D721Med (cell line): ENCODE measurements around the gene NEXN.
A peak's percentile ranks its signal among the peaks of the same experiment; 100 is the strongest.

Experiments
- DNase-seq: peaks from one replicate; pipeline ENCODE4 v3.0.0; 2011; ENCODE audit warnings: low spot score; ENCODE audit not compliant: insufficient read length
- FAIRE-seq: peaks from 2 replicates; lab custom pipeline; 2011; peaks lifted over from hg19 to GRCh38; lab: Jason Lieb, UNC
- CTCF ChIP-seq: IDR thresholded peaks from 2 replicates; pipeline ENCODE4 v1.5.1; 2012; ENCODE audit warnings: mild to moderate bottlenecking, control low read depth; ENCODE audit not compliant: insufficient read depth; ENCODE audit errors: missing control alignments

NEXN gene

GRCh38 chr1:77888081-77888780 is at the start of gene NEXN:
Gene NEXN, plus strand, starts transcription at chr1:77888624. Its CDS starts 27,483 bp downstream, at chr1:77916107.
- FAIRE-seq (no peak), DNase-seq (no peak)
- no peak for TF ChIP-seq CTCF

DNA sequence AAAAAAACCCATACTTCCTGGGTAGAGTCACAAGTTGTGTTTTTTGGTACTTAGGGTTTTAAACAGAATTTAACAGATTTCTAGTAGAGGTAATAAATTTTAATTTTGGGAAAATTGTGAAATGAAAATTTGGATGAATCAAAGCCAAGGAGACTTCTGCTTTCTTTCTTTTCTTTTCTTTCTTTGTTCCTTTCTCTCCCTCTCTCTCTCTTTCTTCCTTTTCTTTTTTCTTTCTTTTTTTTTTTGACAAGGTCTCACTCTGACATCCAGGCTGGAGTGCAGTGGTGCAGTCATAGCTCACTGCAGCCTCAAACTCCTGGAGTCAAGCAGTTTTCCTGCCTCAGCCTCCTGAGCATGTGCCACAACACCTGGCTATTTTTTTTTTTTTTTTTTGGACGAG is 46.9 kb upstream of the NEXN start:
- DNase-seq (no peak), FAIRE-seq (no peak)
- no peak for TF ChIP-seq CTCF

GRCh38 chr1:77845951-77846350 is 42.5 kb upstream of the NEXN start:
- TF ChIP-seq CTCF = no peak
- FAIRE-seq (no peak), DNase-seq (no peak)

DNA sequence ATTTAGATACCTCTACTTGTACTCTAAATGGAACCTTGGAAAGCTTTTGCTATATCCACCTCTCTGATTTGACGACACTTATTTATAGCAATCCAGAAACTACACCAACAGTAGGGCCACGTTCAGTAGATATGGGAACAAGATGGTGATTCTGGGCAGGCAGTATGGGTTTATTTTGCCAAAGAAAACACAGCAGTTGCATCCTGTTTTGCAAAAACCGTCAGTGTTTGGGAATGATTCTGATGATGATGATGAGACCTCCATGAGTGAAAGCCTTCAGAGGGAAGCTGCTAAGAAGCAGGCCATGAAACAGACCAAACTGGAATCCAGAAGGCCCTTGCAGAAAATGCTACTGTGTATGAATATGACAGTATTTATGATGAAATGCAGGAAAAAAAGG is 41.5 kb upstream of the NEXN start:
- no peak for DNase-seq
- TF ChIP-seq CTCF = no peak
- no peak for FAIRE-seq

- FAIRE-seq (peak; percentile 35), DNase-seq (no peak)
- TF ChIP-seq CTCF = no peak
These were observed 40.8 kb upstream of the NEXN start for GRCh38 chr1:77847621-77848080.

DNA sequence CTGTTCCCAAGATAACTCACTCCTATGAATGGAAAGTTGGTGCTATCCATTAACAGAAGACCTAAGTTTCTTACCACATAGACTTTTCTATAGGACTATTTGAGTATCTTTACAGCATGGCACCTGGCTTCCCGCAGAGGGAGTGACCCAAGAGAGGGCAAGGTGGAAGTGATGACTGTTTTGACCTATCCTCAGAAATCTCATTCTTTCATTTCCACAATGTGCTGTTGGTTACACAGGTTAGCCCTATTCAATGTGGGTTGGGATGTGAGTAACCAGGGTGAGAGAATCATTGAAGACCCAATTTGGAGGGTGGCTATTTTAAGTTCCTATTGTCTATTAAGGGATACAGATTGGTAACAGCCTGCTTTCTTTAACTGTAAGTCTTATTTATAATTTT is 38.3 kb upstream of the NEXN start:
- no peak for FAIRE-seq

More for the DNA sequence above, 38.3 kb upstream of the NEXN start:
- DNase-seq = no peak
- TF ChIP-seq CTCF = no peak
